GM18907 (cell line): ENCODE results near the gene PDSS1.

Source experiments
- ATAC-seq: cut with Tn5 transposase; IDR thresholded peaks from one replicate; pipeline ENCODE4 v1.9.1; 2021; ENCODE audit warnings: mild to moderate bottlenecking, moderate library complexity; ENCODE audit not compliant: unreplicated experiment

PDSS1 gene

GRCh38 chr10:26790221-26790995 lies 92.9 kb downstream of the PDSS1 start:
- ATAC-seq = no peak

- no peak for ATAC-seq
Measured at GRCh38 chr10:26792758-26793495, 95.4 kb downstream of the PDSS1 start.
